Transverse colon (tissue), 4 donors: Measurements from ENCODE around the gene HTRA3. TPM values are rescaled to one million over a fixed set of nuclear protein-coding genes. Genes with fewer than 3 reads are reported as not detected.
A peak's percentile ranks its signal among the peaks of the same experiment; 100 is the strongest.

Experiments
- DNase-seq: peaks from one replicate; pipeline ENCODE4 v3.0.0-alpha.2; 2019
- H3K27ac ChIP-seq, 4 donors: fragments of 200-600 bp; sonication (generic); 2 replicates each; pipeline ENCODE4 v1.5.1; 2016 to 2018; ENCODE audit warnings: inconsistent platforms in 4 of 4
- H3K27me3 ChIP-seq: fragments of 200-600 bp; sonication (generic); 2 replicates; pipeline ENCODE4 v1.5.1; 2017; ENCODE audit warnings: inconsistent platforms
- H3K36me3 ChIP-seq, 4 donors: fragments of 200-600 bp; sonication (generic); 2 replicates each; pipeline ENCODE4 v1.5.1; 2017 to 2019; ENCODE audit warnings: inconsistent platforms in 4 of 4
- H3K4me1 ChIP-seq, 4 donors: fragments of 200-600 bp; sonication (generic); 2 replicates each; pipeline ENCODE4 v1.5.1; 2017 to 2020; ENCODE audit warnings: inconsistent platforms in 4 of 4
- H3K4me3 ChIP-seq, 4 donors: fragments of 200-600 bp; sonication (generic); 1 replicate in 1 of 4; 2 replicates in 3 of 4; pipeline versions ENCODE4 v1.5.1 to v1.6.1; 2017 to 2019; ENCODE audit warnings: inconsistent platforms in 4 of 4
- H3K9me3 ChIP-seq, 2 donors: fragments of 200-600 bp; sonication (generic); 2 replicates each; pipeline ENCODE4 v1.5.1; 2017 to 2019; ENCODE audit warnings: inconsistent platforms in 2 of 2
- EP300 ChIP-seq: sonication (generic); formaldehyde crosslinking; IDR thresholded peaks from one replicate; pipeline ENCODE4 v1.6.1; 2017; ENCODE audit warnings: antibody characterized with exemption, low read depth
- POLR2AphosphoS5 ChIP-seq, 3 donors: sonication (generic); formaldehyde crosslinking; IDR thresholded peaks; one replicate each; pipeline ENCODE4 v1.6.1; 2016; ENCODE audit warnings: antibody characterized with exemption in 3 of 3
- WGBS, 2 donors: methylation state at CpG; one replicate each; pipeline ENCODE4 v1.1.5; 2018; ENCODE audit warnings: low coverage in 1 of 2; 5-methylcytosine and 5-hydroxymethylcytosine counted together
- in situ Hi-C, 4 donors: fragments of 200-750 bp; cut with MboI; loops; one replicate each; pipeline versions ENCODE4 v1.15.0 to v1.15.1; 2017; ENCODE audit warnings: low sequenced_read_pairs in 3 of 4, low pct_ligation_motif_present in 1 of 4, low pct_unique_long_range_greater_than_20kb in 1 of 4
- intact Hi-C: fragments of 100-400 bp; cut with DNase I; formaldehyde crosslinking; loops from one replicate; pipeline ENCODE4 v1.15.1; 2023; ENCODE audit warnings: low total_unique reads
- total RNA-seq, 4 donors: library from RNA; depleted of rRNA; stranded (reverse); fragments of >200 nt; gene quantifications; one replicate each; pipeline ENCODE4 v1.1.0, GENCODE V29; 2016

Gene HTRA3
- total RNA-seq, 4 donors from 2014 or later = 1.5 to 11.9 (median 6.5) TPM

DNA sequence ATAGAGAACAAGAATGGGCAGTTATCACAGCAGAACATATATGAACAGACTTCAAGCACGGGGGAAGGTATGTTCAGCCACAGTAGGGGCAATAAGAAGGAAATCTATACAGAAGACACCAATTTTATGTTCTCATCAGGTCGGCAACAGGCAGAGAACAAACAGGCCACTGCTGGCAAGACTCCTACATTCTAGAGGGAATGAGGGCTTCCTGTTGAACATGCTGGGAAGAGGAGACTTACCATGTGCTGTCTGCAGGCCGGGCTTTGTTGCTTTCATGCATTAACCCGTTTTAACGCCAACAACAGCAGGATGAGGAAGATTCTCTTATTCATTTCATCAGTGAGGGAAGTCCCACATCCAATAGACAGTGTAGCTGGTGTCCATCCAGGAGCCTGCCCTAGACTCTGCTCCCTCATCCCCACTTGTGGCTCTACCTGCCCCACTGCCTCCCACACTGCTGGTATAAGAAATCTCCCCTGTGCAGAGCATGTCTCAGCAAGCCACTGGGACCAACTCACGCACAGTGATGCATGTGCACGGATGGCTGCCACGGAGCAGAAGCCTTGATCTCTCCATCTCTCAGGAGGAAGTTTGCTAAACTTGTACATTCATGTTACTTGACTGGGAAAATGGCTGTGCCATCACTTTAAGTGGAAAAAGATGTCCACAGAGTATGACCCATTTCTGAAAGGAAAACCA lies 86.5 kb downstream of the HTRA3 start:
- H3K36me3 ChIP-seq = no peaks in the 10 kb centered on the region
- H3K4me1 ChIP-seq = peaks cover 8 to 23% (median 9%) of the 10 kb centered on the region in 4 donors
- no peak for DNase-seq
- H3K4me3 ChIP-seq = no peak overlapping the region
- H3K27me3 ChIP-seq = no peaks in the 10 kb centered on the region
- H3K27ac ChIP-seq = peak overlapping the region in 1 of 4 donors; percentile 31
- WGBS, 2 donors = 56 to 68% methylated on average over 3 to 8 of the region's 8 CpGs
- in situ Hi-C loops (no loop called here), intact Hi-C loops (no loop called here)
- H3K9me3 ChIP-seq = no peaks in the 10 kb centered on the region
- TF ChIP-seq POLR2AphosphoS5 (IDR thresholded peaks at IDR 0.05) (peak in 1 of 3 donors; percentile 26), EP300 (no peak)

Other genes starting within 250 kb of the HTRA3 start
- 10 to 100 TPM in 3 of 4 donors, 1 to 10 TPM in 1; 3.2 to 58.4 (median 14.2) TPM for gene ABLIM2, start 110.9 kb upstream of the HTRA3 start, total RNA-seq
- 10 to 100 TPM; 15.0 to 78.6 (median 41.4) TPM for gene SH3TC1, start 70.5 kb upstream of the HTRA3 start, total RNA-seq
- 100 to 1,000 TPM in 1 of 4 donors, 10 to 100 TPM in 3; 18.7 to 104 (median 31.3) TPM for gene ACOX3, start 171.0 kb downstream of the HTRA3 start, total RNA-seq
- gene TRMT44, start 171.0 kb downstream of the HTRA3 start, total RNA-seq = 100 to 1,000 TPM in 1 of 4 donors, 10 to 100 TPM in 3; 19.1 to 190 (median 29.7) TPM